C1 segment of cervical spinal cord (tissue), 14 donors: Measurements from ENCODE around the gene VSTM4.

Source experiments
- DNase-seq, 14 donors: peaks; one replicate each; lab custom pipeline; 2025; lab: John Stamatoyannopoulos, UW

VSTM4 gene

DNA sequence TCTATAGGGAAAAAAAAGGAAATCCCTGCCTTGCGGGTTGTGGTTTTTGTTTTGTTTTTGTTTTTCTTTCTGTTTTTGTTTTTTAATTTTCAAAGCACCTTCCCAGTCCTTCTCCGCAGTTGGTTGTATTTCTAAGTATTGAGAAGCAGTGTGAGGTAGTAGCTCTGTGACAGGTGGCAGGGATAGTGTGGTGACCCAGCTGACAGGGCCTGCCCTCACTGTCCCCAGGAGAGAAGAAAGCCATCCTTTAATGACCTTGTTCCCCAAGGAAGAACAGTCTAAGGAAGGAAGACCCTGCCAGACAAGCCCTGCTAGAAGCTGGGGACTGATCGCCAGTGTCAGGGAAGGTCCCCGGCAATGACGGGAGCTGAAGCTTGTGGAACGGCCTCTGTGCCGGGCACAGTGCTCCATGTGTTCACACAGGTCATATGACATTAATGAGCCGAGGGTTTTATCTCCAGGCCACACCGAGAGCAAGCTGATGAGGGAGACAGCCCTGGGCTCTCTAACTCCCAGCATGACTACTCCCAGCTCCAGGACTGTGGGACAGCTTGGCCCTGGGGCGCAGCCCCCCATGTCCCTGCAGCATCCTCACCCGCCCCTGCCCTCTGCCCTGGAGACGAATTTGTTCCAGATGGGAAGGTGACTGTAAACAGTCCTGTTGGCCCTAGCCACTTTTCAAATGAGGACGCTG lies 106.7 kb downstream of the VSTM4 start:
- no peak for DNase-seq

DNA sequence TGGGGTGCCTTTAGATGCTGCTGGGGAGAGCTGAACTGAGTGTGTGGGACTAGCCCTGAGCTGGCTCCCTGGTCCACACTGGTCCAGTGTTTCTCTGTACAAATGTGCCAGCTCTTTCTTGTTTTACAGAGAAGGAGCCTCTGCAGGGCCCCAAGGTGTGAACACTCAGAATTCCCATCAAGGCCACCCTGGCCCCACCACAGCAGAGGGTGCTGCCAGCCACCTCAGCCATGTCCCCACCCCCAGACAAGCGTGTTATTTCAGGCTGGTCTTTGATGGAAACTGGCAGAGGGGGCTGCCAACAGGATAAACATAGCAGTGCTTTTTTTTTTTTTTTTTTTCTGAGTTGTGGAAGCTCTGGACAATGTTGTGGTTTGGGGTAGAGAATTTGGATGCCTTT lies 107.2 kb downstream of the VSTM4 start:
- DNase-seq, result no peak

DNA sequence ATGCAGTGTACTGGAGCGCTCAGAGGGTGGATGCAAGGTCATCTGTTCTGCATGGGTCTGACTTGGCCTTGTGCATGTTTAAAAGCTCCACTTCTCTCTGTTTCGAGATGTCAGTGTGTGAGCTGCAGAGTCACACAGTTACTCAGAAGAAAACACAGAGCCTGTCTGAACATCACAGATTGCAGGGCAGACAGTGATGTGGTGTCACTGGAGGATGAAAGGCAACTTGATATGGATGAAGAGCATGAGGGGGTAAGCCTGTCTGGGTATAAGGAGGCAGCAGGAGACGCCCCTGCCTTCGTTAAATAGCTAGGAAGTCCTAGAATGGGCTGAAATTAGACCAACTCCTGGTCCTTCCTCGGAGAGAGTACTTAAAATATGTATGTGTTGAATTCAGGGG lies 108.2 kb downstream of the VSTM4 start:
- no peak for DNase-seq

DNA sequence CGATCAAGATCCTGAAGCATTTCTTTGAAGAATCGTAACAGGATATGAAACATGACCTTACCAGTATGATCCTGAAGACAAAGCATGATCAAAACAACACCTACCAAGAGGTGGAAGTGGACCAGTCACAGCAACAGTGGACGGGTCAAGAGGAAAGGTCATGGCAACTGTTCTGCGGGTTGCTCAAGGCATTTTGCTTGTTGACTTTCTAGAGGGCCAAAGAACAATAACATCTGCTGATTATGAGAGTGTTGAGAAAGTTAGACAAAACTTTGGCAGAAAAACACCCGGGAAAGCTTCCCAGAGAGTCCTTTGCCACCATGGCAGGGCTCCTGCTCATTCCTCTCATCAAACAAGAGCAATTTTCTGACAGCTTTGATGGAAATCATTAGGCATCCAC lies 110.1 kb downstream of the VSTM4 start:
- DNase-seq, result no peak

DNA sequence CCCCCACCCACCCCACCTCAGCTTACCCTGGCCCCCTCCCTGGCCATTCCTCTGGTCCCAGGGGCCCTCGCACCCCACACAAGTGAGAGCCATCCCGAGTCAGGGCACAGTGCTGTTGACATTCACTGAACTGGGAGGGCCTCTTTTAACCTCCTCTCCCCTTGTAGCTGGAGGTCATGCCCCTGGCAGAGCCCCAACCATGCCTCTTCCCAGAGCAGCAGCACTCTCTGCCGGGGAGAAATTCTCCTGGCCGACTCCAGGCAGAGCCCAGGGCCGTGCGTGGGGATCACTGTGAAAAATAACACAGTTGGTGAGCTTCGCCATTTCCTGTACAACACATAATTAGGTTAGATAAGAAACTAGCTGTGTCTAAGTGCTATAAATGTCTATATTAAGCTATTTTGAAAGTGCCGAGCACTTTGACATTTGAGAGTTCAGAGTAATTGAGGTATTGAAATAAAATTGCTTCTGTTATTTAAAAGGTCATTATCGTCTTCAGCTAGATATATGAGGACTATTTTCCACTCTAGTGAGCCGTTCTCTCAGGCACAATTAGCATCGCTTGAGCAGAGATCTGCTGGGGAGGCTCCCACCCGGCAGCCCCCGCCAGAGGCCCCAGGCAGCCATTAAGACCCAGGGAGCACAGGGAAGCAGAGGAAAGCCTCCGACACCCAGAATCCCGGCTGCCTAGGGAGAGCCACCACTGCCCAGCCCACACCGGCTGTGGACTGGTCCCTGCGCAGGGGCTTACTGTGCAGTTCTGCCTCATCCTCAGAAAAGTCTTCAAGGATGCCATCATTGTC lies 113.3 kb downstream of the VSTM4 start:
- DNase-seq, result no peak

DNA sequence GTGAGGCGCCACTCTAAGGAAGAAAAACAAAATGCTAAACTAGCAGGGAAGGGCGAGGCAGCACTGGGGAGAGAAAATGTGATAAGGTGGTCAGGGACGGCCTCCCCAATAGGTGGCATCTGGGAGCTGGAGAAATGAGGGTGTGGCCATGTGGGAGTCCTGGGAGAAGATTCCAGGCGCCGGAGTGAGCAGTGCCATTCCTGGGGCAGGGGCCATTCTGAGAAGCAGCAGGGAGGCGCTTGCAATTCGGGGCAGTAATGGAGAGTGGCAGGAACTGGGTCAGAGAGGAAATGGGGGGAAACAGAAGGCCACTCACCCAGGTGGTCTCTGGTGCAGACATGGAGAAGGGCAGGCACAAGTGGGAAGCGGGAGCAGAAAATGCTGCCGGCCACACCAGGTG lies 113.9 kb downstream of the VSTM4 start:
- DNase-seq, result no peak

DNA sequence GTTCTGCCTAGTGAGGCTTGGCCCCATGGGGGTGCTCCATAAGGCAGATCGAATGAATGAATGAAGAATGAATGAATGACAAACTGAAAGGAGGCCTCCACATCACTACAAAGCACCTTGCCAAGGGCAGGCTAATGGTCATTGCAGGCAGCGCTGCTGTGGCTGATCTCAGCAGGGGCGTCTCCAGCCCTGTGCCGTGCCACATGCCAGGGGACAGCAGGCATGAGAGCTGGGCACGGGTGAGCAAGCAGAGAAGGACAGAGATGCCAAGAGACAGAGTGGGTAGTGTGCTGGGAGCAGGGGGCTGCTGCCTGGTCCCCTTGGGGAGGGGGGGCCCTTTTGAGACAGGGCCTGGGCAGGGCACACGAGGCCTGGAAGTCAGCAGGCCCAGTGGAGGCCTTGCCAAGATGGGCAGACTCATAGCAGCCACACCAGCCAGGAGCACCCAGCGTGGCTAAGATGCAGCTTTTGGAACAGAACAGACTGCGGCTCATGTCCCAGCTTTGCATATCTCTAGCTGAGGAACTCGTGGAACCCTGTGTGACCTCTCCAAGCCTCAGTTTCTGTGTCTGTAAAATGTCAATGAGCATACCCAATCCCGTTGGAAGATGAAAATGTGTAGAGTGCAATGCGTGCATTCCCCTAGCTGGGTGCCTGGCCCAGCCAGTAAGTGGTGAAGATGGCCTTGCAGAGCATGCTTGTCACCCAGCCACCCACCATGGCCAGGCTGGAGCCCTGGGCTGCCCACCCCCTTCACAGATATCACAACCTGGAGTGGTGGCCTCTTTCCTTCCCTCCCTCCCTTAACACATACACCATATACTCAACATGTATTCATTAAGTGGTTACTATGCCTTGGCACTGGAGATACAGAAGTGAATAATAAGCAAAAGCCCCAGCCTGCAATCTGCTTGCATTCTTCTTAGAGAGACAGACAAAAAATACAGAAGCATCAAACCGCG lies 114.6 kb downstream of the VSTM4 start:
- DNase-seq, result peak in 1 of 14 donors; percentile 20

DNA sequence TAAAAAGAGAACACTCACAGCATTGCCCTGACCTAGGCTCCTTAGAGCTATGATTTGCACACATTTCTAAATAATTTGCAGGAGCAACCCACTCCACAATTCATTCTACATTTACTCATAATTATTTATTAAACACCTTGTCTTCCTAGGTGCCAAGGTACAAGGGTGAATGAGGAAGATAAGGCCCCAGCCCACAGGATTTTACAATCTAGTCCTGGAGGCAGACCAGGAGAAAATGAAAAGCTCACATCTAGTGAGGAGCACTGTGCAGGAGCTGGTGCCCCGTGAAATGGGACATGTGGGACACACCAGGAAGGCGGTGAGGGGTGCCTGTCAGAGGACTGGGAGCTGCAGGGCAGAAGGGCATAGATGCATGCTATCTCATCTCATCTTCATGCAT lies 116.0 kb downstream of the VSTM4 start:
- DNase-seq, result no peak

DNA sequence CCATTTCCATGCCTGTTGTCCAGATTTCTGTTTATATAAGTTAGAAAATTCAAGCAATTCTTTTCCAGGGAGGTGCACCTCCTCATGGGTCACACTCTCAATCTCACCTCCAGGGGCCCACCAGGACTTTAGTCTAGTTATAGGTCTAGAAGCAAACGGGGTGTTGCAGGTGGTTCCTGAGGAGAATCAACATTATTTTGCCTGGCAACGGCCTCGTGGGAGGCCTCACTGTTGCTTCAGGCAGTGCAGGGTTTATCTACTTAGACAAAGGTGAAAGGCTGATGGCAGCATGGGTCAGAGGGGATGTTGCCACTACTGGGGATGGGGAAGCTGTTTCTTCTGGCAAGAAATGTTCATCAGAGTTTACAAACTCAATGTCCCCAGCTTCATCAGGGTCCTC lies 119.0 kb downstream of the VSTM4 start:
- DNase-seq, result no peak

DNA sequence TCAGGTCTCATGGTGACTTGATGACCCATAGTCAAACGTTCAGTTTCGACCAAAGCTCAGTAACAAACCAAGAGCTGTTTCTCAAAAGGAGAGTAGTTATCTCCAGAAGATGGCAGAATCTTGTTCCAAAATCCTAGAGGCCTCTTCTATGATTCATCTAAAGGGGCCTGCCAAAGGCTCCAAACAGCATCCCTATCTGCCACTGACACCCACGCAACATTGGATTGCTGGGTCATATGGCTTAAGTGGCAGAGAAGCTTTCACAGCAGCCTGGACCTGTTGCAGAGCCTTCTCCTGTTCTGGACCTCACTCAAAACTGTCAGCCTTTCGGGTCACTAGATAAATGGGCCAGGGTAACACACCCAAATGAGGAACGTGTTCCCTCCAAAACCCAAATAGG lies 121.7 kb downstream of the VSTM4 start:
- no peak for DNase-seq

DNA sequence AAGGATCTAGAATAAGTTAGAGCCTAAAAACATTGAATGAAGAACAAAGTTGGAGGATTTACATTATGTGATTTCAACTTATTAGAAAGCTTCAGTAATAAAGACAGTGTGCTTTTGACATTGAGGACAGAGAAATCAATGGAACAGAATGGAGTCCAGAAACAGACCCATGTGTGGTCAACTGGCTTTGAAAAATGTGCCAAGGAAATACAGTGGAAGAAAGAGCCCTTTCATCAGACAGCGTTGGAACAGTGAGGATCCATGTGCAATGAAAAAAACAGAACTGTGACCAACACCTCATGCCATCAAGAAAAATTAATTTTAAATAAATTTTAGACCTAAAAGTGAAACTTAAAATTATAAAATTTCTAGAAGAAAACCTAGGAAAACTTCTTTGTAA lies 125.1 kb downstream of the VSTM4 start:
- DNase-seq, result peak in 1 of 14 donors; percentile 5

DNA sequence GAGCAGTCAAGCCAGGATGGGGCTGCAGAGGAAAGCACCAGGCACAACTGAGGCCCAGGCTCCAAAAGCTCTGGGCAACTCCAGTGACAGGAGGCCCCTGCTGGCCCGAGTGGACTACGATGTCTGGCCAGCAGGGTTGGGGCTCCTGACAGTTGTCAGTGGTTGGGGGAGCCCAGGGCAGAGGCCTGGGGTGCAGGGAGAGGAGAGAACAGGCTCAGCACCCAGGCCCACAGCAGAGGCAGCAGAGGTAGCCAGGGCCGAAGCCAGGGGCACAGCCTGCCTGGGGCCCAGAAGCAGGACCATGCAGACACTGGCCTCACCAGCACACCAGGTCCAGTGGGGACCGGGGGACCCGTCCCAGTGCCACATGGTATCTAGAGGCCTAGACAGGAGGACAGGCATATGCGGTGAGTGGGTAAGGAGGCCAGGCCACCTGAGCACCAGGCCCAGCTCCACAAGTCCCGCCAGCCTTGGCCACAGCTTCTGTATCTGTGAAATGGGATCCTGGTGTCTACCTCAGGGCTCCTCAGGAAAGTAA lies 129.6 kb downstream of the VSTM4 start:
- DNase-seq, result no peak

DNA sequence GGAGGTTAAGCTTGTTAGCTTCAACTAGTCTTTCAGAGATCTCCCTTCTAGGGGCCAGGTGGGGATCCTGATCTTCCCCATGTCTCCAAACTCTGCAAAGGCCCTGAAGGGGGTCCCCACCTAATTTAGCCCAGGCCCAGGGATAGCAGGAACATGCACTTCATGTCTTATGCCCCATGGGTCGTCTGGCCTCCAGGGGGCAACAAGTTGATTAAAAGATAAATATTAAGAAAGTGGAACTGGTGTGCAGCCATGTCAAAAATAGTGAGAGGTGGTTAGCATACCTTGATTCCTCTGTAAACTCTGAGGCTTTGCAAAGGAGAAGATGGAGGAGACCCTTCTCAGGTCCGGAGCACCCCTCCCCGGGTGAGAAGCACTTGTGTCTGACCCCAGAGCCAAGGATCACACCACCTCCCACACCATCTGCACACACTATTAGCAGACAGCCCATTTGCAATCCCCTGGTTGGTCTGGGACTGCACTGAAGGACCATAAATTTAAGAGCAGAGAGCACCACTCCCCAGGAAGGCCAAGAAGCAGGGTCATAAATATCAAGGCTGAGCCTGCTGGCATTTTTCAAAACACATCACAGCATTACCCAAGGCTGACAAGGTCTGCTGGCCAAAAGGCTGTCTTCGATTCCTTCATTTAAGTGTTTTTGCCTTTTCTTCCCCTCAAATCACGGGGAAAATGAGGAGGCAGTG lies 131.5 kb downstream of the VSTM4 start:
- DNase-seq, result no peak

DNA sequence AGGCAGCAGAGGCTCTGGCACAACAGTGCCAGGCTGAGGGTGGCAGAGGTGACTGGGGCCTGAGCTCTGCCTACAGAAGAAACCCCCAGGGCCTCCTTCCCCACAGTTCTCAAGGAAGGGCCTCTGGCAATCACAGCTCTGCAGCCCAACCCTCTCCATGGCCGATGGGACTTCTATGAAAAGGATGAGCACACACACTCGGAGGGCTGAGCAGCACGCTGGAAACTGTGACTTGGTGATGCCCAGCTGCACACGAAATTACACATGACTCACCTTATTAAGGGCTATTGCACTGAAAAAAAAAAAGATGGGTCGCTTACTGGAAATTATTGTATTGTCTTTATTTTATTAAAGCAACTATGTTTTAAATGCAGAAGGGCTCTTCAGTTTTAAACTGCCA lies 132.7 kb downstream of the VSTM4 start:
- DNase-seq, result no peak

DNA sequence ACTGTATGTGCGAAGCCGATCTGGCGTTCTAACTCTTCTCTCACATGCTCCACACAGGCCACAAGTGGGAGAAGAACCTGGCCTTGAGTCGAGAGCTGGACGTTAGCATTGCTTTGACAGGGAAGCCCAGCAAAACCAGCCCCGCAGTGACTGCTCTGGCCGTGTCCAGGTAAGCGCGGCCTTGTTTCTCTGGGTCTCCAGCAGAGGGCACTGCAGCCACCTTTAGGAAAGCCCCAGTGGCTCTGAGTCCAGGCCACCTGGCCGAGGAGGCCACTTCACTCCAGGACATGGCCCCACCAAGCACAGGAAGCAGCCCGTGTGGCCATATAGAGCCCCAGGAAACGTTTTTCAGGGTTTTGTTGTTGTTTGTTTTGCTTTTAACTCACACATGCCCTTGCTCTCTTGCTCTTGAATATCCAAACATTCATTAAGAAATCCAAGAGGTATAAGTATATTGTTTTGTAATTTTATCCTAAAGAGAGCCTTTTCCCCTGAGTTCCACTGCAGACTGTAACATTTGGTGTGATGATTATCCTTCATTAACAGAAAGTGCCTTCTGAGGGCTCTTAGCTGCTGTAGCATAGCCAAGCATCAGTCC lies 133.9 kb downstream of the VSTM4 start:
- DNase-seq, result peak in 8 of 14 donors; percentile 6 to 48 (median 22)

DNA sequence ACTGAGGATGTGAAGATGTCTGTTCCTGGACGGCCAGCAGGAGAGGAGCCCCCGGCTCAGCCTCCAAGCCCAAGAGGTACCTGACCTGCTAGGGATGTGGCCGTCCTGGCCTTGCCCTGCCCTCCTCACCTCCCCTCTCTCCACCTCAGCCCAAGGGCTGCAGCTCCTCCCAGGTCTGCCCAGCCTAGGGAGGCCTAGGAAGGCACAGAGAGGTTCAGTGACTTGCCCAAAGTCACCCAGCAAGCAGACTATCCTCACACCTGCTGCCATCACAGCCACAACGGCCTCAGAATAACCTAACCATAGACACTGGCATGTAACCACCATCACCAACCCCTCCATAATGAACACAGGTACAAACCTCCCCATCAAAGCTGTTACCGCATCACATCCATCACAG lies 137.0 kb downstream of the VSTM4 start:
- DNase-seq, result no peak

DNA sequence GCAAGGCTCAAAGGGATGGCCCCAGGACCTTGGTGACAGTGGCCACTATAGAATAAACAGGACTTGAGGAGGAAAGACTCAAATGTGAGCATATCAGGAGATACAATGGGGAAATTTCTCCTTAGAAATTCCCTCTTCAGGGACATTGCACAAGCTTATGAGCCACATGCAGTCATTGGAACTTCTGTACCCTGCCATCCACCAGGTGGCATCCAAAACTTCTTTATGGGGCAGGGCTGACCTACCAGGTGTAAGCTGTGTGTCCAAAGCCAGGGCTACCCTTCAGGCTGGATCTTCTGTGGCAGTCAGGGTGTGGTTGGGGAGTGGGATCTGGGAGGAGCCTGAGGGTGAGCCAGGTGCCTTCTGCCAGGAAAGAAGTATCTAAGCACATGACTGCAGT lies 139.1 kb downstream of the VSTM4 start:
- no peak for DNase-seq

DNA sequence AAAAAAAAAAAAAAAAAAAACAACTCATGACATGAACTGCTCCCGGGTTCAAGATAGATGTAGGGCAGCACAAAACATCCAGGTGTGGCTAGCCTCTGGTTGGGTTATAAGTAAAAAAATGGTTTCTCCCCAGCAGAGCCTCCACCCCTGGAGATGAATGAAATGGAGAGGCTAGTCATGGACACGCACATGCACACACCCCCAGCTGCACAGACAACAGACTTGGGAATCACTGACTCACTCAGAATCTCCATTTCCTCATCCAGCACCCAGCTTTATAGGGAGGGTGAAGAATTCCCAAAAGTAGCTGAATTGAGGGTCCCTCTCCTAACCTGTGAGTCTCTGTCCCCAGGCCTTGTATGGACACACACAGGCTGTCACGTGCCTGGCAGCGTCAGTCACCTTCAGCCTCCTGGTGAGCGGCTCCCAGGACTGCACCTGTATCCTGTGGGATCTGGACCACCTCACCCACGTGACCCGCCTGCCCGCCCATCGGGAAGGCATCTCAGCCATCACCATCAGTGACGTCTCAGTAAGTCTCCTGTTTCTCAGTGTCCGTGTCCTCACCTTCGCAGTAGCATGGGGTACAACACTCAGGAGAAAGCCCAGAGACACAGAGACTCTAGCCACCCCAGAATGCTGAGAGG lies 140.7 kb downstream of the VSTM4 start:
- no peak for DNase-seq

DNA sequence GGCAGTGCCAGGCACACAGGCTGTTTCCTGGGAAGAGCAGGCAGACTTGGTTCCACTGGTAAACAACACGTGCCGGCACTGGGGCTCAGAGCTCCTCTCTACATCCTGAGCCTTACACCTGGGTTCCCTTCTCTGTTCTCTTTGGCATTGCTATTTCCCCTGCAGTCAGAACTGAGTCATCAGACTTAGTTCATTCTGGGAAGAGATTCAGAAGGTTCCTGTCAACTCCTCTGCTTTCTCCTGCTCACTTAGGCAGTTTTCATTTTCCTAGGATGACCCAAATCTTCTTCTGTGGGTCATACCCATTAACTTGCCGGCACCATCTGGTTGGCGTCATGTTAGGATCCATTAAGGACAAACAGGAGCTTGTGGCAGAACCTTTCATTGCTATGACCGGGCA lies 142.3 kb downstream of the VSTM4 start:
- no peak for DNase-seq

DNA sequence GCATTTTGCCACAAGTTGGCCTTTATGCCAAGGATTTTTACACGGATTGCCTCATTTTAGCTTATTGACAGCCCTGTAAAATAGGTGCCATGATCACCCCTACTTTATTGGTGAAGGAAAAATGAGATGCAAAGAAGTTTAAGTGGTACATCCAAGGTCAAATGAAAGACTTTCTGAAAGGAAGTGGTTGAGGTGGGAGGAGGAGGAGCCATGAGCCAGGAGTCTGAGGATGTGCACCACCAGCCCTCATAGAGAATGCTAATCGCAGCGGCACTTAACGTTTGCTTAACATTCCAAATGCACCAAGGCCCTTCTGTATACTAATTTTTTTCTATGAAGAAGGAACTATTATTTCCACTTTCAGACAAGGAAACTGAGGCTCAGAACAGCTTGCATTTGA lies 144.7 kb downstream of the VSTM4 start:
- no peak for DNase-seq
